A549 (cell line): ENCODE data around the gene BET1L. TPM values are rescaled to one million over a fixed set of nuclear protein-coding genes. Genes with fewer than 3 reads are reported as not detected.

Source experiments
- ATAC-seq, 2 experiments: fragments of 200-7000 bp in 1 of 2; fragments of >200 bp in 1 of 2; cut with Nextera tagmentation in 1 of 2; cut with Tn5 transposase in 1 of 2; 3 replicates each; pipeline versions ENCODE4 v1.8.0 to v1.9.1; 2018 to 2020; ENCODE audit warnings: mild to moderate bottlenecking in 1 of 2, moderate library complexity in 1 of 2
- CTCF ChIA-PET: fragments of 300-600 bp; sonication (Branson Sonifier 250); formaldehyde crosslinking; extraction: SDS; loops from one replicate; lab custom pipeline; 2021; ENCODE audit warnings: antibody characterized with exemption, inconsistent platforms; lab: Yijun Ruan, JAX
- POLR2A ChIA-PET: fragments of 350-600 bp; formaldehyde crosslinking; extraction: SDS; loops from one replicate; lab custom pipeline; 2021; ENCODE audit warnings: antibody characterized with exemption, inconsistent platforms; lab: Yijun Ruan, JAX
- DNase-seq, 2 experiments: peaks; one replicate each; pipeline versions ENCODE4 v3.0.0 to v3.0.0-alpha.2; 2011 to 2016; ENCODE audit warnings: low read depth in 1 of 2, low spot score in 1 of 2
- FAIRE-seq: peaks from 2 replicates; lab custom pipeline; 2011; peaks lifted over from hg19 to GRCh38; lab: Jason Lieb, UNC
- H3K27ac ChIP-seq, 2 experiments: fragments of >200 bp; sonication (Bioruptor Twin); formaldehyde crosslinking; 3 replicates each; pipeline ENCODE4 v1.5.1; 2016 to 2017
- H3K4me1 ChIP-seq: fragments of >200 bp; sonication (Bioruptor Twin); formaldehyde crosslinking; 3 replicates; pipeline ENCODE4 v1.6.1; 2016
- H3K4me2 ChIP-seq: fragments of >200 bp; sonication (Bioruptor Twin); formaldehyde crosslinking; 3 replicates; pipeline ENCODE4 v1.6.1; 2016
- H3K4me3 ChIP-seq: fragments of >200 bp; sonication (Bioruptor Twin); formaldehyde crosslinking; 3 replicates; pipeline ENCODE4 v1.5.1; 2016
- H3K9me3 ChIP-seq: fragments of >200 bp; sonication (Bioruptor Twin); formaldehyde crosslinking; 3 replicates; pipeline ENCODE4 v1.6.1; 2016
- BHLHE40 ChIP-seq: IDR thresholded peaks from 2 replicates; pipeline ENCODE4 v1.6.1; 2012; ENCODE audit warnings: low read depth, low read length, inconsistent platforms
- CEBPB ChIP-seq, 2 experiments: fragments of >200 bp in 1 of 2; sonication (Bioruptor Twin) in 1 of 2; formaldehyde crosslinking in 1 of 2; IDR thresholded peaks; 2 replicates each; pipeline ENCODE4 v1.6.1; 2012 to 2016
- CHD2 ChIP-seq: fragments of 150-350 bp; IDR thresholded peaks from 2 replicates; pipeline ENCODE4 v1.6.1; 2014; ENCODE audit warnings: low read length; ENCODE audit not compliant: partially characterized antibody
- EHF ChIP-seq: fragments of 250-450 bp; sonication (Bioruptor Pico); IDR thresholded peaks from 2 replicates; pipeline ENCODE4 v1.5.0; 2020; ENCODE audit warnings: mild to moderate bottlenecking
- EHMT2 ChIP-seq: fragments of 200-600 bp; sonication (generic); IDR thresholded peaks from 2 replicates; pipeline ENCODE4 v1.6.1; 2016; ENCODE audit warnings: antibody characterized with exemption, low read depth, mild to moderate bottlenecking, moderate library complexity
- EP300 ChIP-seq, 2 experiments: fragments of >200 bp; sonication (Bioruptor Twin); formaldehyde crosslinking; IDR thresholded peaks; 2 replicates in 1 of 2; 3 replicates in 1 of 2; pipeline ENCODE4 v1.6.1; 2016 to 2017
- FOSL2 ChIP-seq, 2 experiments: fragments of 450-650 bp in 1 of 2; fragments of >200 bp in 1 of 2; sonication (Bioruptor Twin) in 1 of 2; formaldehyde crosslinking; IDR thresholded peaks; 2 replicates each; pipeline versions ENCODE4 v1.5.0 to v1.6.1; 2016 to 2020; ENCODE audit warnings: mild to moderate bottlenecking in 1 of 2, moderate library complexity in 1 of 2
- FOXS1 ChIP-seq: fragments of 250-450 bp; sonication (Bioruptor Pico); IDR thresholded peaks from 2 replicates; pipeline ENCODE4 v1.5.0; 2020; ENCODE audit warnings: mild to moderate bottlenecking, moderate library complexity
- HDAC2 ChIP-seq: fragments of 200-600 bp; sonication (generic); IDR thresholded peaks from 2 replicates; pipeline ENCODE4 v1.6.1; 2016
- HOXB13 ChIP-seq: fragments of 250-450 bp; sonication (Bioruptor Pico); IDR thresholded peaks from 2 replicates; pipeline ENCODE4 v1.5.0; 2020; ENCODE audit warnings: low read depth, mild to moderate bottlenecking, moderate library complexity
- HOXB5 ChIP-seq: fragments of 250-450 bp; sonication (Bioruptor Pico); IDR thresholded peaks from 2 replicates; pipeline ENCODE4 v1.5.0; 2020; ENCODE audit warnings: mild to moderate bottlenecking, moderate library complexity
- JUN ChIP-seq, 2 experiments: fragments of >200 bp; sonication (Bioruptor Twin); formaldehyde crosslinking; IDR thresholded peaks; 2 replicates in 1 of 2; 3 replicates in 1 of 2; pipeline ENCODE4 v1.6.1; 2016 to 2017
- JUNB ChIP-seq: fragments of >200 bp; sonication (Bioruptor Twin); formaldehyde crosslinking; IDR thresholded peaks from 2 replicates; pipeline ENCODE4 v1.6.1; 2016
- KDM1A ChIP-seq: fragments of 200-600 bp; sonication (generic); IDR thresholded peaks from 2 replicates; pipeline ENCODE4 v1.6.1; 2016; ENCODE audit warnings: low read depth, mild to moderate bottlenecking
- MAZ ChIP-seq: fragments of 150-350 bp; IDR thresholded peaks from 2 replicates; pipeline ENCODE4 v1.6.1; 2014; ENCODE audit warnings: antibody characterized with exemption, low read depth, low read length, borderline replicate concordance
- NFE2L2 ChIP-seq: fragments of 150-350 bp; conservative IDR thresholded peaks from 2 replicates; pipeline ENCODE4 v1.6.1; 2014; ENCODE audit warnings: low read length
- NPAS2 ChIP-seq: fragments of 250-450 bp; sonication (Bioruptor Pico); IDR thresholded peaks from 2 replicates; pipeline ENCODE4 v1.8.0; 2022; ENCODE audit warnings: mild to moderate bottlenecking, moderate library complexity, borderline replicate concordance
- POLR2AphosphoS2 ChIP-seq: conservative IDR thresholded peaks from 2 replicates; pipeline ENCODE4 v1.6.1; 2012; ENCODE audit warnings: low read length, improper control_type of control experiment, inconsistent platforms
- RFX5 ChIP-seq: fragments of 450-650 bp; IDR thresholded peaks from 2 replicates; pipeline ENCODE4 v1.7.1; 2014; ENCODE audit warnings: antibody characterized with exemption, mild to moderate bottlenecking, moderate library complexity
- RNF2 ChIP-seq: fragments of 200-600 bp; sonication (generic); IDR thresholded peaks from 2 replicates; pipeline ENCODE4 v1.6.1; 2016; ENCODE audit warnings: low read depth, mild to moderate bottlenecking, antibody characterized with exemption, moderate library complexity, borderline replicate concordance
- SMC3 ChIP-seq: fragments of >200 bp; sonication (Bioruptor Twin); formaldehyde crosslinking; IDR thresholded peaks from 3 replicates; pipeline ENCODE4 v1.6.1; 2018; ENCODE audit warnings: inconsistent platforms
- TFCP2L1 ChIP-seq: fragments of 250-450 bp; sonication (Bioruptor Pico); IDR thresholded peaks from 2 replicates; pipeline ENCODE4 v1.5.0; 2021; ENCODE audit warnings: mild to moderate bottlenecking
- TP53 ChIP-seq: fragments of 250-450 bp; sonication (Bioruptor Pico); IDR thresholded peaks from 2 replicates; pipeline ENCODE4 v1.5.0; 2021; ENCODE audit warnings: mild to moderate bottlenecking, moderate library complexity
- ZSCAN20 ChIP-seq: fragments of 250-450 bp; sonication (Bioruptor Pico); IDR thresholded peaks from 2 replicates; pipeline ENCODE4 v1.8.0; 2022; ENCODE audit warnings: mild to moderate bottlenecking, moderate library complexity
- WGBS: methylation state at CpG from one replicate; pipeline ENCODE4 v1.1.6; 2017; ENCODE audit errors: missing lambda C conversion rate; 5-methylcytosine and 5-hydroxymethylcytosine counted together
- polyA plus RNA-seq, 4 experiments: library from polyadenylated mRNA; depleted of rRNA in 3 of 4; stranded (reverse); fragments of >200 nt; fragmentation: RNase III in 1 of 4; extraction: RNeasy Plus Mini Kit Qiagen cat#74134 plus additional on column Dnase treatment in 1 of 4; gene quantifications; 2 replicates in 3 of 4; 3 replicates in 1 of 4; pipeline ENCODE4 v1.2.3, GENCODE V29; 2011 to 2017
- TF ChIP-seq, protein P1 (sequence below): fragments of 150-350 bp; IDR thresholded peaks from 2 replicates; pipeline ENCODE4 v1.6.1; 2014; ENCODE audit warnings: low read depth, mild to moderate bottlenecking, low read length
- TF ChIP-seq, protein P2 (sequence below): fragments of >200 bp; sonication (Bioruptor Twin); formaldehyde crosslinking; IDR thresholded peaks from 2 replicates; pipeline ENCODE4 v1.6.1; 2016

The BET1L gene
- polyA plus RNA-seq, 2 of the 4 experiments (the other 2 are of a cell fraction) = 28.5 to 44.5 TPM

DNA sequence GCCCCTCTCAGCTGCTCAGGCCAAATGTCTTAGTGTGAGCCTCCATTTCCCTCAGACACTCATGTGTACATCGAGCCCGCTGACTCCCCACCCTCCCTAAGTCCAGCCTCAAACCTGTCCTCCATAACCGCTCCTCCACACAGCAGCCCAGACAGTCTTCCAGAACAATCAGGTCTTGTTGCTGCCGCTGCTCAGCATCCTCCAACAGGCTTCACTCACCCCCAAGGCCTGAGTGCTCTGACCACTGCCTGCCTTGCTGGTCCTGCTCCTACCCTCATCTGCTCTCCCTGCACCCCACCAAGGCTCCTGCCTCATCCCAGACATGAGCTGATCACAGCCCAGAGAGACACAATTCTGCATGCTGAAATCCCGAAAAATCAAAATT lies 46.7 kb upstream of the BET1L start:
- TF ChIP-seq RFX5 = no peak
- TF ChIP-seq, protein P1, sequence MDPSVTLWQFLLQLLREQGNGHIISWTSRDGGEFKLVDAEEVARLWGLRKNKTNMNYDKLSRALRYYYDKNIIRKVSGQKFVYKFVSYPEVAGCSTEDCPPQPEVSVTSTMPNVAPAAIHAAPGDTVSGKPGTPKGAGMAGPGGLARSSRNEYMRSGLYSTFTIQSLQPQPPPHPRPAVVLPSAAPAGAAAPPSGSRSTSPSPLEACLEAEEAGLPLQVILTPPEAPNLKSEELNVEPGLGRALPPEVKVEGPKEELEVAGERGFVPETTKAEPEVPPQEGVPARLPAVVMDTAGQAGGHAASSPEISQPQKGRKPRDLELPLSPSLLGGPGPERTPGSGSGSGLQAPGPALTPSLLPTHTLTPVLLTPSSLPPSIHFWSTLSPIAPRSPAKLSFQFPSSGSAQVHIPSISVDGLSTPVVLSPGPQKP = no peak
- no peak for TF ChIP-seq EHF
- TF ChIP-seq JUNB = no peak
- TF ChIP-seq EHMT2 = no peak
- no peak for TF ChIP-seq HDAC2
- no peak for TF ChIP-seq TP53
- no peak for TF ChIP-seq POLR2AphosphoS2
- no peak for TF ChIP-seq MAZ
- TF ChIP-seq EP300 (IDR thresholded peaks at IDR 0.05) = no peak
- TF ChIP-seq RNF2 = no peak
- TF ChIP-seq JUN (IDR thresholded peaks at IDR 0.05) = no peak
- TF ChIP-seq FOSL2 (IDR thresholded peaks at IDR 0.05) = no peak
- TF ChIP-seq FOSL2 (CRISPR knock-in tag; IDR thresholded peaks at IDR 0.05) = no peak
- no peak for TF ChIP-seq HOXB13 (CRISPR knock-in tag)
- ChIA-PET CTCF (interaction anchor here (0.8 to 1.5 kb wide), 4 partner anchors 13 to 101 kb away, joined by 3 to 5 read pairs (median 3); no protein-coding TSS in a partner anchor), POLR2A (no interaction called here)
- WGBS = 84% methylated on average over 5 of the region's 5 CpGs
- Histone ChIP-seq H3K4me2 (no peak overlapping the region), H3K9me3 (no peaks in the 10 kb centered on the region), H3K4me3 (no peak overlapping the region), H3K27ac (no peak overlapping the region), H3K4me1 (no peaks in the 10 kb centered on the region)
- FAIRE-seq (no peak), DNase-seq (no peak), ATAC-seq (no peak)

DNA sequence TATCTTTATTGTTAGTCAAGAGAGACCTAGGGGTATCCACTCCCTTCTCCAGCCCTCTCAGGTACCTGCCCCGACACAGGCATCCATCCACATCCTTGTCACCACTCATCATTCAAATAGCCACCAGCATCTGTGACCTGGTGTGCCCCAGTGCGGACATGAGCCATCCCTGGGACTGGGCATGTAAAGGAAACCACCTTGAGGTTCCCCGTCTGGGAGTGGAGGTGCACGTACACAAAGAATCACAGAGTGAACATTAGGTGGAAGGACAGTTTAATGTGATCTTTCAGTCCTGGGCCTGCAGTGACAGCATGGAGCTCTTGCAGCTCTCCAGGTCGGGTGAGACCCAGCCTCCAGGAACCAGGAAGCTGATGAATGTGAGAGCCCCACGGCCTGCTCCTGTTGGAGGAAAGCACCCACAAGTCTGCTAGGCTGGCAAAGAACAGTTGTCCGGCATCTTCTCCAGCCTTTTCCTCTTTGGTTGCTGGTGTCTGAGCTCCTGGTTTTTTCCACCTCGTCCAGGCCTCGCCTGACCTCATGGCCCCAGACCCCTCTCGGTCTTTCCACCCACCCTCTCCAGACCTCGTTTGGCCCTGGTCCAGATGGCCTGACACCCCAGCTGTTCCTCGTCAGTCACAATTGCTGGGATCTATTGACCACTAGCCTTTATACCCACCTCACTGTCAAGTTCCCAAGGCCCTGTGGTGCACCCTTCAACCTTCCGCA lies 46.1 kb upstream of the BET1L start:
- WGBS = 85% methylated on average over 13 of the region's 13 CpGs
- Histone ChIP-seq H3K9me3 (no peaks in the 10 kb centered on the region), H3K27ac (no peak overlapping the region), H3K4me2 (no peak overlapping the region), H3K4me1 (no peaks in the 10 kb centered on the region), H3K4me3 (no peak overlapping the region)
- ChIA-PET CTCF (interaction anchor here (0.8 to 5.6 kb wide), 5 partner anchors 8 to 102 kb away, joined by 3 to 40 read pairs (median 5); no protein-coding TSS in a partner anchor), POLR2A (no interaction called here)
- ATAC-seq (no peak), DNase-seq (no peak), FAIRE-seq (no peak)
- TF ChIP-seq, protein P2, sequence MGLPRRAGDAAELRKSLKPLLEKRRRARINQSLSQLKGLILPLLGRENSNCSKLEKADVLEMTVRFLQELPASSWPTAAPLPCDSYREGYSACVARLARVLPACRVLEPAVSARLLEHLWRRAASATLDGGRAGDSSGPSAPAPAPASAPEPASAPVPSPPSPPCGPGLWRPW = no peak
- no peak for TF ChIP-seq CEBPB (IDR thresholded peaks at IDR 0.05)

DNA sequence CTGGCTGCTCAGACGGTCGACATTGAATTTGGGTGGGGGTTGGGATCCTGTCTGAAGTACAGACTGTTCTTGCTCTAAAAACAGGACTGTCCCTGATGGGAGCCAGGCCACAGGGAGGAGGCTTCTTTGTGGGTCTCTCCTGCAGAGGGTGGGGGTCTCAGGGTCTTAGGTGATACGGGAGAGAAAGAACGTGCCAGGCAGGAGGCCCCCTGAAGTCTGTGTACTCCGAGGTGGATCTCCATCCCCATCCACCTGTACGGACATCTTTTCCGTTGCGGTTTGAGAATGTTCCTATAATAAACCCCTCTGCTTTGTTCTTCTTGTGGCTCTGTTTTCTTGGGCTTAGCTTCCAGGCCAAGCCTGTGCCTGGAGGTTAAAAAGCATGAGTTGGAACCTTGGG lies 45.5 kb upstream of the BET1L start:
- H3K4me3 ChIP-seq = no peak overlapping the region
- H3K27ac ChIP-seq = no peak overlapping the region
- ChIA-PET CTCF (interaction anchor here (0.6 to 5.6 kb wide), 6 partner anchors 8 to 103 kb away, joined by 3 to 40 read pairs (median 6); no protein-coding TSS in a partner anchor), POLR2A (interaction anchor here (1.1 kb wide), 1 partner anchor 103 kb away, joined by 3 read pairs; no protein-coding TSS in a partner anchor)
- DNase-seq (no peak), ATAC-seq (no peak), FAIRE-seq (no peak)
- no peaks in the 10 kb centered on the region for H3K9me3 ChIP-seq
- no peaks in the 10 kb centered on the region for H3K4me1 ChIP-seq
- H3K4me2 ChIP-seq = no peak overlapping the region
- TF ChIP-seq CHD2 (no peak), TP53 (no peak), HOXB5 (no peak), TFCP2L1 (no peak), MAZ (no peak), NFE2L2 (no peak), SMC3 (no peak), BHLHE40 (no peak), KDM1A (no peak), ZSCAN20 (CRISPR knock-in tag) (no peak), FOXS1 (CRISPR knock-in tag) (no peak), NPAS2 (CRISPR knock-in tag) (no peak)
- TF ChIP-seq, protein P2 = no peak
- 88% methylated on average over 8 of the region's 8 CpGs for WGBS
